Measurements from ENCODE around the gene IFRD2. TPM values are rescaled to one million over a fixed set of nuclear protein-coding genes. Genes with fewer than 3 reads are reported as not detected.

Gene IFRD2
- total and polyA plus RNA-seq, 2 of the 13 experiments (the other 11 are each of a cell fraction or from before 2014, with no cell fraction given) = 32.8 to 96.1 TPM

GRCh38 chr3:50337175-50337861 lies 45.1 kb upstream of the IFRD2 start (continued):
- TF ChIP-seq NAIF1 (CRISPR knock-in tag; IDR thresholded peaks at IDR 0.05; ENCODE audit: borderline replicate concordance) = peak; percentile 65; the same call in 1 of the 2 replicates
- peak; percentile 69; the same call in 1 of the 2 replicates for TF ChIP-seq HINFP (CRISPR knock-in tag; IDR thresholded peaks at IDR 0.05; ENCODE audit: low read depth)
- TF ChIP-seq ZNF331 (CRISPR knock-in tag; IDR thresholded peaks at IDR 0.05) = peak; percentile 46
- peak; percentile 88 for TF ChIP-seq TGIF2 (CRISPR knock-in tag; IDR thresholded peaks at IDR 0.05)
- TF ChIP-seq NFKB2 (CRISPR knock-in tag; IDR thresholded peaks at IDR 0.05; ENCODE audit: borderline replicate concordance) = peak; percentile 92; the same call in 1 of the 2 replicates
- TF ChIP-seq ZFX (CRISPR knock-in tag; IDR thresholded peaks at IDR 0.05; ENCODE audit: low read depth) = peak; percentile 94
- TF ChIP-seq NR2F6 (IDR thresholded peaks at IDR 0.05) = no peak
- no peak; the same call in 1 of the 2 replicates for TF ChIP-seq NR2F6 (CRISPR knock-in tag; IDR thresholded peaks at IDR 0.05)
- no peak; the same call in 1 of the 2 replicates for TF ChIP-seq ZSCAN5A (CRISPR knock-in tag; IDR thresholded peaks at IDR 0.05; ENCODE audit: borderline replicate concordance)
- peak; percentile 45; the same call in 1 of the 2 replicates for TF ChIP-seq SOX5 (CRISPR knock-in tag; IDR thresholded peaks at IDR 0.05; ENCODE audit: borderline replicate concordance)
- TF ChIP-seq ZNF607 (CRISPR knock-in tag; IDR thresholded peaks at IDR 0.05; ENCODE audit: borderline replicate concordance) = peak; percentile 78
- peak; percentile 92 for TF ChIP-seq ZNF761 (CRISPR knock-in tag; conservative IDR thresholded peaks at IDR 0.05)
- TF ChIP-seq ZNF142 (CRISPR knock-in tag; IDR thresholded peaks at IDR 0.05) = 0 out of 2 replicates have a peak, but pooled peaks have one; percentile 6
- peak; percentile 82 for TF ChIP-seq SP4 (CRISPR knock-in tag; IDR thresholded peaks at IDR 0.05)
- peak; percentile 93 for TF ChIP-seq MXD4 (CRISPR knock-in tag; IDR thresholded peaks at IDR 0.05)
- no peak for TF ChIP-seq ZUFSP (CRISPR knock-in tag; IDR thresholded peaks at IDR 0.05; ENCODE audit: borderline replicate concordance)
- peak; percentile 9; the same call in 1 of the 2 replicates for TF ChIP-seq MAZ (IDR thresholded peaks at IDR 0.05; ENCODE audit: borderline replicate concordance, low read depth, low read length)
- TF ChIP-seq MAZ (CRISPR knock-in tag; IDR thresholded peaks at IDR 0.05; ENCODE audit: low read depth) = peak; percentile 74
- TF ChIP-seq ZC3H13 (CRISPR knock-in tag; IDR thresholded peaks at IDR 0.05) = peak; percentile 92

Measured in HepG2 (cell line).